GM18505 (cell line): ENCODE data around the gene DOLPP1.

ENCODE experiments used
- ATAC-seq: cut with Tn5 transposase; IDR thresholded peaks from one replicate; pipeline ENCODE4 v1.9.1; 2021; ENCODE audit not compliant: unreplicated experiment
- POLR2A ChIP-seq: IDR thresholded peaks from 4 replicates; pipeline ENCODE4 v1.6.1; 2011; ENCODE audit warnings: borderline replicate concordance; ENCODE audit not compliant: insufficient read depth, insufficient read length; ENCODE audit errors: extremely low read depth

Gene DOLPP1

GRCh38 chr9:129054163-129054851, 26.6 kb upstream of the DOLPP1 start:
- ATAC-seq = no peak
- TF ChIP-seq POLR2A = no peak

DNA sequence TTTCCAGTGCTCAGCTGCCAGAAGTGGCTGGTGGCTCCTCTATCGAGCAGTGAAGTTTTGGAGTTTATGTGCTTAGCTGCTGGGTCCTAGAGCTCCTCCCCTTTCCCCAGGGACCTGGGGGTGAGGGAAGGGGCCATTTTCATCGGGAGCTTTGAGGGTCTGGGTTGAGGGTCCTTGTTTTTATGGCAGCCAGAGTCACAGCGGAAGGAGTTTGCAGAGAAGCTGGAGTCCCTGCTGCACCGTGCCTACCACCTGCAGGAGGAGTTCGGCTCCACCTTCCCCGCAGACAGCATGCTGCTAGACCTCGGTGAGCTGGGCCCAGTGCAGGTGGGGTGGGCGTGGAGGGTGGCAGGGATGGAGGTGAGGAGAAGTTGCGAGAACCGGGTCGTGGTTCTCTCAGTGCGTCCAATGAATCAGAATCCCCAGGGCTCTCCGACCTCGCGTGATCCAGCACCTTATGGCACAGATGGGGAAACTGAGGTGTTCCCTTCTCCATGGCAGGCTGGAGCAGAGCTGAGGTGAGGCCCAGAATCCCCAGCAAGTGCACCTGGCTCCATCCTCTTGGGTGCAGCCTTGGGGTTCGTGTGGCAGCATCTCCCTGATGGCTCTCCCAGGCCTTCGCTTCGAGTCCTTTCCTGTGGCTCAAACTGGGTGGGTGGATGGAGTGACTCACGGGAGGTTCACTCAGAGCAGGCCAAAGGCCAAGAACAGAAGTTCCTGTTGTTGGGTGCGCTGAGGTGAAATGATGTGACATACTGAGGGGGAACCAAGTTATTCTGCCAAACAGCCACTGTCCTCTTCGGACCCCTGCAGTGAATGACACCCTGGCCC, 21.7 kb upstream of the DOLPP1 start:
- no peak for TF ChIP-seq POLR2A
- no peak for ATAC-seq

DNA sequence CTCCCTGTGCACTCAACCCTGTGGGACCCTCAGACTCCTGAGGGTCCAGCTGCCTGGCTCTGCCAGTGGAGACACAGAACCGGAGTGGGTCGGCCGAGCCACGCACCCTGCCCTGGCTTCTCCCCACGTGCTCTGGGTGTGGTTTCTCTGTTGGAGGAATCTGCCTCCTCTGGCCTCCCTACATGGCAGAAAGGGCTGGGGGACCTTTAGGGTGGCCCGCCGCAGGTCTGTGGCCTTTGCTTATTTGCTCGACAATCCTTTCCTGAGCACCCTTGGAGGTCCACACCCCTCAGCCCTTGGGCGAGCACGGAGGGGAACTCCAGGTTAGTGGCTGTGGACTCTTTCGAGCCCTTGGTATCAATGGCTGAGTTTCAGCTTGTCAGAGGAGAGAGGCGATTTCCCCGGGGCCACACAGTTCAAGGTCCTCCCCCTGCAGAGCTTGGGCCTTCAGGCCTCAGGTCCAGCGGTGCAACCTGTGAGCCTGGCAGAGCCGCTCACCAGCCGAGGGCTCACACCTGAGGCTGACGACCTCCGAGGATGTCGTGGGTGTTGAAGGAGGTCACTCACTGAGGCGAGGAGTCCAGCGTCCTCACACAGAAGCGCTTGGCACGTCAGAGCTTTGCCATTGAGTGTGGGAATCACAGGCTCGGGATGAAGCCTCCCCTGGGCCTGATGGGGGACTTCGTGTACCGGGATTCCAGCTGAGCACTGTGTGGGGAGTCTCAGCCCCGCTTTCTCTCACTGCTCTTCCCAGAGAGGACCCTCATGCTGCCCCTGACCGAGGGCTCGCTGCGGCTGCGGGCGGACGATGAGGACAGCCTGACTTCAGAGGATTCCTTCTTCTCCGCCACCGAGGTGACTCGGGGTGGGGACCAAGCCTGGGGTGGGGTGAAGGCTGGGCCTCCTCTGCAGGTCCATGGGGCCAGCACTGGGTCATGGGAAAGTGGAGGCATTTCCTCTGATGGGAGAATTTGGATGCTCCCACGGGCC, 20.8 kb upstream of the DOLPP1 start:
- no peak for ATAC-seq
- TF ChIP-seq POLR2A = no peak

DNA sequence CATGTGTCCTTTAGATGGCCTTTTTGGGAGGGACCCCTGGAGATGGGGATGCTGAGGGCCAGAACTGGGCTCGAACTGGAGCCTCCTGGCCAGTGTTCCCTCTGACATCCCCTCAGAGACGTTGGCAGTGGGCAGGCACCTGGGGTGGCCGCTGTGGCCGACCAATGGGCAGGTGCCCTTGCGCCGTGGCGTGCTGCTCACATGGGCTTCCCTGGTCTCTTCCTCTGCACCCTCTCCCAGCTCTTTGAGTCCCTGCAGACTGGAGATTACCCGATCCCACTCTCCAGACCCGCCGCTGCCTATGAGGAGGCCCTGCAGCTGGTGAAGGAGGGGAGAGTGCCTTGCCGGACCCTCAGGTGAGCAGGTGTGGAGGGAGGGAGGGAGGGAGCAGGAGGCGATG, 19.9 kb upstream of the DOLPP1 start:
- no peak for ATAC-seq

GRCh38 chr9:129063061-129063460, 17.9 kb upstream of the DOLPP1 start:
- TF ChIP-seq POLR2A = no peak
- no peak for ATAC-seq

More for the DNA sequence above, 19.9 kb upstream of the DOLPP1 start:
- no peak for TF ChIP-seq POLR2A

- ATAC-seq = no peak
- TF ChIP-seq POLR2A = no peak
Observed at GRCh38 chr9:129064499-129064908, 16.4 kb upstream of the DOLPP1 start.

DNA sequence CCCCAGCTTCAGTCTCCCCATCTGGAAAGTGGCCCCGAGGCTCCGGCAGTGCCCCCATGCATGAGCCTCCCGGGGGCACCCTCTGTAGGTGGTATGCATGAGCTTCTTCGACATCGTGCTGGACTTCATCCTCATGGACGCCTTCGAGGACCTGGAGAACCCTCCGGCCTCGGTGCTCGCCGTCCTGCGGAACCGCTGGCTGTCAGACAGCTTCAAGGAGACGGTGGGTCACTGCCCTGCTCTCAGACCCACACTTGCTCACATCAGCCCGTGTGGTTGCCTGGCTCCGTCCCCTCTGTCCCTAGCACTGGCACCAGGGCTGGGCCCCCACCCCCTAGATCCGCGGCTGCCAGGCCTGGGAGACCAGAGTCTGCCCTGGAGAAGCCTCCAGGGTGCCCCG, 12.8 kb upstream of the DOLPP1 start:
- no peak for ATAC-seq
- TF ChIP-seq POLR2A = no peak

DNA sequence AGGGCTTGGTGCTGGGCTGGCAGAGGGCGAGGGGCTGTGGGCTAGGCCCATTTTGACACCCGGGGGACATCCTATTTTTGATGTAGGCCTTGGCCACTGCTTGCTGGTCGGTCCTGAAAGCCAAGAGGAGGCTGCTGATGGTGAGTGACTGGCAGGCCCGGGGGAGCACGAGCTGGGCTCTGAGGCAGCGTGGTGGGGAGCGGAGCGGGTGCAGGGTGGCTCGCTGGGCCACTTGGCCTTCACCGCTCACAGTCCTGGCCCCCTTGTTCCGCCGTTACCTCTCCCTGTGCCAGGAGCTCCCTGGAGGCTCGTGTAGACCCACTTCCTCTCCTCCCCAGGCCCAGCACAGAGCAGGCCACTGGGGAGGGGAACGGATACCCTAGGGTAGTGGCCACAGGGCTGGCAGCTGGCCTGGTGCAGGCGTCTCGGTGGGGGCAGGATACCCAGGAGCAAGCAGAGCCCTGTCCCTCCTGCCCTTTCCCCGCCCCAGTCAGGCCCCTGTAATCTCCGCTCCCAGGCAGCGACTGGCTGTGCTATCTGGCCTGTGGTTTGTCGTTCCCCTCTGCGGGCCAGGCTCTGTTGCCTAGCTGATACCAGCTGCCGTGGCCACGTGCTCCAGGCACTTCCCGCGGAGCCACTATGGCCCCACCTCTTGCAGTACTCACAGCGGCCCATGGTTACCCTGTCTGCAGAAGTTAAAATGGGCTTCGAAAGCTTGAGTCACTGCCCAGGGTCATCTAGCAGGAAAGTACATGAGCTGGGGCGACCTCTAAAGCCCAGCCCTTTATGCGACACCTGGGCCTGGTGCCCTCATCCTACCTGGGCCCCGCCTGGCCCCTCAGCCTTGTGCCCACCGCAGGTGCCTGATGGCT, 11.7 kb upstream of the DOLPP1 start:
- peak; percentile 73 for ATAC-seq
- TF ChIP-seq POLR2A = no peak

DNA sequence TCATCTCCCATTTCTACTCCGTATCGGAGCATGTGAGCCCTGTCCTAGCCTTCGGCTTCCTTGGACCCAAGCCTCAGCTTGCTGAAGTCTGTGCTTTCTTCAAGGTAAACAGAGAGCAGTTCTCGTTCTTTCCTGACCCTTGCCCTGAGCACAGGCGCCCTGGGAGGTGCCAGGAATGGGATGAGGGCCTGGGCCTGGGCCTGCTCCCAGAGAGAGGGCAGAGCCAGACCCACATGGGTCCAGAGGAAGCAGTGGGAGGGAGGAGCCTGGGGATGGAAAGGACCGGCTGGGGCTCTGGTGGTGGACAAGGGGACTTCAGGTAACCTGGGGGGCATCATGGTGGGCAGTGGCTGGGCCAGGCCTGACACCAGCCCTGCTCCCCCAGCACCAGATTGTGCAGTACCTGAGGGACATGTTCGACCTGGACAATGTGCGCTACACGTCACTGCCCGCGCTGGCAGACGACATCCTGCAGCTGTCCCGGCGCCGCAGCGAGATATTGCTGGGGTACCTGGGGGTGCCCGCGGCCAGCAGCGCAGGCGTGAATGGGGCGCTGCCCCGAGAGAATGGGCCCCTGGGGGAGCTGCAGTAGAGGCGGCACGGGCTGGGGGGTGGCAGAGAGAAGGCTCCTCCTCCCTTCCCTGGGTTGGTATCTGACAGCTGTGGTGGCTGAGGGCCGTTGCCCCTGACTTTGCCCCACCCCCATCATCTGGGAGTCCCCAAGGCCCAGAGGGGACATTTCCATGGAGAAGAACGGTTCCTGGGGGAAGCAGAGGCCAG, 10.9 kb upstream of the DOLPP1 start:
- ATAC-seq = no peak
- no peak for TF ChIP-seq POLR2A

GRCh38 chr9:129070696-129071525, 10.0 kb upstream of the DOLPP1 start:
- no peak for TF ChIP-seq POLR2A
- ATAC-seq = no peak
